ENCODE data around the gene ITGA2. TPM values are rescaled to one million over a fixed set of nuclear protein-coding genes. Genes with fewer than 3 reads are reported as not detected.

The ITGA2 gene
- total RNA-seq, 3 donors from 2014 or later: 8.0 to 20.3 (median 17.6) TPM

DNA sequence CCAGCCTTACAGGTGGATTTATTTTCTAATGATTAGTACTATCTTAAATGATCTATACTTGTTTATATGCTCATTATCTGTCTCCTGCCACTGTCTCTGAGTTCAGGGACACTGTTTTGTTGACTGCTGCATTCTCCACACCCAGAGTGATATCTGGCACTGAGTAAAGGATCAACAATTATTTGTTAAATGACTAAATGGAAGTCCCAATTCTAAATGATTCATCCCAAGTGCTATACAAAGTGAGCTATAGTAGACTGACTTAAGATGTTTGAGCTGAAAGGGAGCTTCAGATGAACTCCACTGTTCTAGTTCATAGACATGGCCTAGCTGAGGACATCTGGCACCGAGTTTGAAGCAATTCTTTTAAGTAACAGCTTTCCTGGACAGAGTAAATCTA lies 40.5 kb downstream of the ITGA2 start:
- intact Hi-C loops (cut with DNase I, micrococcal nuclease): no loop called here
- H3K4me3 ChIP-seq: no peak overlapping the region
- H3K4me1 ChIP-seq (ENCODE audit: low read depth): peaks cover 8% of the 10 kb centered on the region
- ATAC-seq: no peak
- TF ChIP-seq, protein P1, sequence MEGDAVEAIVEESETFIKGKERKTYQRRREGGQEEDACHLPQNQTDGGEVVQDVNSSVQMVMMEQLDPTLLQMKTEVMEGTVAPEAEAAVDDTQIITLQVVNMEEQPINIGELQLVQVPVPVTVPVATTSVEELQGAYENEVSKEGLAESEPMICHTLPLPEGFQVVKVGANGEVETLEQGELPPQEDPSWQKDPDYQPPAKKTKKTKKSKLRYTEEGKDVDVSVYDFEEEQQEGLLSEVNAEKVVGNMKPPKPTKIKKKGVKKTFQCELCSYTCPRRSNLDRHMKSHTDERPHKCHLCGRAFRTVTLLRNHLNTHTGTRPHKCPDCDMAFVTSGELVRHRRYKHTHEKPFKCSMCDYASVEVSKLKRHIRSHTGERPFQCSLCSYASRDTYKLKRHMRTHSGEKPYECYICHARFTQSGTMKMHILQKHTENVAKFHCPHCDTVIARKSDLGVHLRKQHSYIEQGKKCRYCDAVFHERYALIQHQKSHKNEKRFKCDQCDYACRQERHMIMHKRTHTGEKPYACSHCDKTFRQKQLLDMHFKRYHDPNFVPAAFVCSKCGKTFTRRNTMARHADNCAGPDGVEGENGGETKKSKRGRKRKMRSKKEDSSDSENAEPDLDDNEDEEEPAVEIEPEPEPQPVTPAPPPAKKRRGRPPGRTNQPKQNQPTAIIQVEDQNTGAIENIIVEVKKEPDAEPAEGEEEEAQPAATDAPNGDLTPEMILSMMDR (IDR thresholded peaks at IDR 0.05): no peak
- H3K9me3 ChIP-seq: no peaks in the 10 kb centered on the region
- no peaks in the 10 kb centered on the region for H3K36me3 ChIP-seq (ENCODE audit: low read depth)
- no peak for DNase-seq

- Histone ChIP-seq H3K4me3 (no peak overlapping the region), H3K36me3 (ENCODE audit: low read depth) (no peaks in the 10 kb centered on the region), H3K4me1 (ENCODE audit: low read depth) (peaks cover 8% of the 10 kb centered on the region), H3K9me3 (no peaks in the 10 kb centered on the region)
- TF ChIP-seq, protein P1 (IDR thresholded peaks at IDR 0.05): no peak
- ATAC-seq (peak; percentile 63), DNase-seq (peak in 2 of 3 donors; percentile 6 to 28)
- intact Hi-C loops (cut with DNase I, micrococcal nuclease): no loop called here
These were observed 41.7 kb downstream of the ITGA2 start for GRCh38 chr5:53030893-53031292.

- intact Hi-C loops (cut with DNase I, micrococcal nuclease): no loop called here
- no peaks in the 10 kb centered on the region for H3K36me3 ChIP-seq (ENCODE audit: low read depth)
- H3K4me1 ChIP-seq (ENCODE audit: low read depth): peaks cover 8% of the 10 kb centered on the region
- no peak overlapping the region for H3K4me3 ChIP-seq
- peak; percentile 87 for ATAC-seq
- TF ChIP-seq, protein P1 (IDR thresholded peaks at IDR 0.05): no peak
- H3K9me3 ChIP-seq: no peaks in the 10 kb centered on the region
- peak in 1 of 3 donors; percentile 10 for DNase-seq
These were observed 42.5 kb downstream of the ITGA2 start for GRCh38 chr5:53031695-53032096.

- intact Hi-C loops (cut with DNase I, micrococcal nuclease): no loop called here
- no peak overlapping the region for H3K4me3 ChIP-seq
- no peaks in the 10 kb centered on the region for H3K9me3 ChIP-seq
- TF ChIP-seq, protein P1 (IDR thresholded peaks at IDR 0.05): no peak
- H3K4me1 ChIP-seq (ENCODE audit: low read depth): peaks cover 8% of the 10 kb centered on the region
- DNase-seq (no peak), ATAC-seq (no peak)
- no peaks in the 10 kb centered on the region for H3K36me3 ChIP-seq (ENCODE audit: low read depth)
These were observed 43.0 kb downstream of the ITGA2 start for GRCh38 chr5:53032188-53032587.

- peaks cover 8% of the 10 kb centered on the region for H3K4me1 ChIP-seq (ENCODE audit: low read depth)
- intact Hi-C loops (cut with DNase I, micrococcal nuclease): no loop called here
These were observed 45.7 kb downstream of the ITGA2 start for GRCh38 chr5:53034832-53035231.

More at GRCh38 chr5:53034832-53035231, 45.7 kb downstream of the ITGA2 start:
- Histone ChIP-seq H3K4me3 (no peak overlapping the region), H3K36me3 (ENCODE audit: low read depth) (no peaks in the 10 kb centered on the region), H3K9me3 (no peaks in the 10 kb centered on the region)
- DNase-seq (no peak), ATAC-seq (no peak)
- TF ChIP-seq, protein P1 (IDR thresholded peaks at IDR 0.05): no peak
